GM18909 (cell line): ENCODE results near the gene LBR.

ENCODE experiments used
- ATAC-seq: cut with Tn5 transposase; IDR thresholded peaks from one replicate; pipeline ENCODE4 v1.9.1; 2021; ENCODE audit warnings: mild to moderate bottlenecking; ENCODE audit not compliant: unreplicated experiment, poor library complexity

Gene LBR

DNA sequence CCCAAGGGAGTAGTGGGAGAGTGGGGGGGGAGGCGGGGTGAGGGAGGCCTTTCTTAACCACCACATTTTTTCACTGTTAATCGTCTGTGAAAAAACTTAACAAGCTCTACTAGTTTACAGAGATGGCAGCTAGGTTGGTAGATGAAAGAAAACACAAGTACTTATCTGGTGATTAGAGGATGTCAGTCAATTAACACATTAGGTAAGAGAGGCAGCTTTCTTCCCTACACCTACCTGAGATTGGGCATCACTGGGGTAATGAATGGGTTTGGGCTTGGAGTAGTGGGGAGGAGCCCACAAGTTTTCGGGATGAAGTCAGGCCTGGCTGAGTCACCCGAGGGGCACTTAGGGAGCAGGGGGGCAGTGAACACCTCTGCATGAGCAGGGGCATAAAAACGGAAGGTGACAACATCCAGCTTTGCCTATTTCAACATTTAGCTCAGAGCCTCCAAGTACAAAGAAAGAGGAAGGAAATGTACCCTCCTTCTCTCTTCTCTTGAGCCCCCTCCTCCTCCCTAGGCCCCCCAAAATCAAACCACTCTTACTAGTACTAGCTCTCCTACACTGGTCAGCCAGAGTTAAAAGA lies 2.5 kb downstream of the LBR start:
- no peak for ATAC-seq

DNA sequence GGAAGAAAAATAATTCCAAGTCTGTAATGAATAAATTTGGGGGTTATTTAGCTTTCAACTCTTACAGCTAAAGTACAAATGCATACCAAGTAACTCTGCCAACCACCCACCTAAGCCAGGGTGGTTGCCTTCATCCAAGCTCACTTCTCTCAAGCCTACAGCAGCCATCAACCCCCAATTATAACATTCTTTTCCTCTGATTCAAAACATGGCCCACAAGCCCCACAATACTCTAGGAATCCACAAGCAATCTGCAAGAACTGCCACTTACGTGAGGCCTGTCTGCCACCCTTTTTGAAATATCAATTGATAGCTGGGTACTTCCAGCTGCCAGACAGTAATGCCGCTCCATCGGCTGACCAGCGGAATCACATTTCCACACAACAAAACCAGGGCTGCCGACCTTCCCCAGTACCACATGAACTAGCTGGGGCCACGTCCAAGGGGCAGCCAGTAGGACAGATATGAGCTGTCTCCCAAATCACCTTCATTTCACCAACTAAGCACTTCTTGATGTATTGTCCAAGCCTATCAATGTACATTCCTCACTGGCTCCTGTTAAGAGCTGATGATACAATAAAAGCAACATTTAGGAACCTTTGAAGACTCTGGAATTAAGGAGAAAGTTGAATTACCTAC lies 3.2 kb downstream of the LBR start:
- no peak for ATAC-seq

DNA sequence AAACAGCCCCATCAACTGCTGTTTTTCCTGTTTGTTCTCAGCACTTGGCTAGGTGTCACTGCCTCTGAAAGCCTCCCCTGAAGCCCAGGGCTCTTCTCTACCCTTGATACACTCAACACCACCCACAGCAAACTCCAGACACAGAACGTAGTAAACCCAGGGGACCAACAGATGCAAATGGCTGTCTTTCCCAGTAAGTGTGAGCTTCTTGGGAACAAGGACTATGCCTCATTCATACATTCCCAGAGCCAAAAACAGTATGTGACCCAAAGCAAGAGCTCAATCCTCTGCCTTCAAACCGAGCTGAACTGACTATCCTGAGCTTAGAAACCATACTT lies 4.4 kb downstream of the LBR start:
- ATAC-seq: no peak

DNA sequence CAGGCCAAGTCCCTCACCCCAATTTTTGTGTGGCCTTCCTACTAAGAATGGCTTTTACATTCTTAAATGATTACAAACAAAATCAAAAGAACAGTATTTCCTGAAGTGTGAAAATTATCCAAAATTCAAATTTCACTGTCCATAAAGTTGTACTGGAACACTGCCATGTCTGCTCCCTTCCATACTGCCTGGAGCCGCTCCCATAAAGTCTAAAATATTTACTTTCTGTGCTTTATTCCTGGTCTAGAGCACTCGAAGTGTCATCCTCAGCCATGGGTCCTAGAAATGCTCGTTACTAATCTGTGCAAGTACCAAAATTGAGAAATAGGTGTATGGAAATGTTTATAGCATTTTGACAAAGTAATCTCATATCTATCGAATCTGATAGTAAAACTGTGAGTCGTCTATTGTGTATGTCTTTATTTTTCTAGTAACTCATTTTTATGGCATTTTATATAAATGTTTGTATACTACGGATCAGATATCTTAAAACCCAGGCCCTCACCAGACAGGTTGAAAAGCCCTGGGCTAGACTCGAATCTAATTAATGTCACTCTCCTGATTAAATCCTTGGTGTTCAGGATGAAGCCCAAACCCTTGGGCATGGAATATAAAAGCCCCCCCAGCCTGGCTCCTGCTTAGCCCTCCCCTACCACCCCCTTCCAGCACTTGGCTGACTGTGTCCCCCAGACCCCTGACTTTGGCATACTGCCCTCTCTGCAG lies 4.9 kb downstream of the LBR start:
- no peak for ATAC-seq

DNA sequence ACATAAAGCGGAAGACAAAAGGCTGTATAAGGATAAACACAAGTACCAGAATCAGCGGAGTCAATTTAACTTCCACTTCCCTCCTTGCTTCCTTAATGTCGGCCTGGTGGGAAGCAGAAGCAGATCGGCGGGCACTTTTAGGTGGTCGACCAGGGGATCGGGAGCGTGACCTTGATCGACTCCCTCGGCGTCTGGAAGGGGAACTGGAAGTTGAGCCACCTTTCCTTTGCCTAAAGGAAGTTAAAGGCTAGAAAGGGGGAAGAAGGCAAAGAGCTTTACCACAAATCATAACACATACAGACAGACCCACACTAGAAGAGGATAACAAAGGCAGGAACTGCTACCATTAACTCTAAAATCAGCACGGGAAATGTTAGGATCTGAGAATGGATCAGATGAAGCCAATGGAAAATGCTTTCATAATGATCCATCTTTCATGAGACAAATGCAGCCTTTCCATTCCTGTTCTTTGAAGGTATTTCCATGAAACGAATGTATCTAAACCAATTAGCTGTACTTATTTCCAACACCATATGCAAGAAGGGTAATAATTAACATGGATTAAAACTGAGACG lies 5.7 kb downstream of the LBR start:
- no peak for ATAC-seq

DNA sequence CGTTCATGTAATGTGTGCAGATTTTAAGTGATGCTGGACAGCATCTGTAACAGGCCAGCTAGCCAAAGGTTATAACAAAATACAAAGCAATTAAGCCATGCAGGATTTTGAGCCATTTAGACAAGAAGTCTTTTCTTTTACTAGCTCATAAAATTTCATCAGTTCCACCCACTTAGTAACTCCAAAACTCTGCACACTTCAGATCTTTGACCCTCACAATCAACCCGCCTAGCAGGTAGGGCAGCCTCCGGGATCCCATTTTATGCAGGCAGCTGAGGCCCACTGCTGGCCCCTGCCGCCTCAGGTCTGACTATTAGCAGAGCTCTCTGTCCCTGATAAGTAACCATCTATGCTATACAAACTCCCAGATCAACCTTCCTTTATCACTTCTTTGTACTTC lies 9.2 kb downstream of the LBR start:
- no peak for ATAC-seq

DNA sequence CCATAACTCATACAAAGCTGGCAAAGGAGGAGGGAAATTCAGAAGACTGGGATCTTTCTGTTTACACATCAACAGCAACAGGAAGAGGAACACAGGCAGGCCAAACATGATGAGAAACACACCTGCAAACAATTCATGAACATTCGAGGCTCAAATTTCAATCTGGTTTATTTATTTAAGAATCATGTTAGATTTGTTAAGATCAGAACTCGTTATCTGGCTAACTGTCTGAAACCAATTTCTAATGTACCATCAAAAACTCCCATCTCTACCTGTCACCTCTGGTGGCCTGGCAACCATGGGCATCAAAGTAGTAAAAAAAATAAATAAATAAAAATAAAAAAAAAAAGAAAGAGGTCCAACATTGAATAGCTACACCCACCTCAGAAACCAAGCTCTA lies 9.8 kb downstream of the LBR start:
- ATAC-seq: no peak

DNA sequence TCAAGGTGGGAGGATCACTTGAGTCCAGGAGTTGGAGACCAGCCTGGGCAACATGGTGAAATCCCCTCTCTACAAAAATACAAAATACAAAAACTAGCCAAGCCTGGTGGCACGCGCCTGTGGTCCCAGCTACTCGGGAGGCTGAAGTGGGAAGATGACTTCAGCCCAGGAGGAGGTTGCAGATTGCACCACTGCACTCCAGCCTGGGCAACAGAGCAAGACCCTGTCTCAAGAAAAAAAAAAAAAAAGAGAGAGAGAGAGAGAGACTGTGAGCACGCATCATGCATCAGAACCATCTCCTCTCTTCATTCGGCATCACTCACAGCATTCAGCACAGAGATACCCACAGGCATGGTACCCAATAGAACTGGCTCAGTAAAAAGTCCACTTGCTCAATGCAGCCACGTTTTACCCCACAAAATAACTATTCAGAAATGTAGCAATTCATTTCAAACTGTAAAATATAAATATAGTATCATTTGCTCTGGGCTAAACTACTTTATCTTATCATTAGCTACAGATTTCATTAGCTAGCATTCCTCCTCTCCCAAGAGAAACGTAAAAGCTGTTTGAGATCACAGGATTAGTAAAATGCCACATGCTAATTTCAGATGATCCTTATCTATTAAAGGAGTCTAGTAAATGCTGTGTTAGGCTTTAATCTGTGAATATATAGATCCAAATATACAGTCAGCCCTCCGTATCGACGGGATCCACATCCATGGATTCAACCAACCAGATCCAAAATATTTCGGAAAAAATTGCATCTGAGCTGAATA lies 11.7 kb downstream of the LBR start:
- no peak for ATAC-seq

DNA sequence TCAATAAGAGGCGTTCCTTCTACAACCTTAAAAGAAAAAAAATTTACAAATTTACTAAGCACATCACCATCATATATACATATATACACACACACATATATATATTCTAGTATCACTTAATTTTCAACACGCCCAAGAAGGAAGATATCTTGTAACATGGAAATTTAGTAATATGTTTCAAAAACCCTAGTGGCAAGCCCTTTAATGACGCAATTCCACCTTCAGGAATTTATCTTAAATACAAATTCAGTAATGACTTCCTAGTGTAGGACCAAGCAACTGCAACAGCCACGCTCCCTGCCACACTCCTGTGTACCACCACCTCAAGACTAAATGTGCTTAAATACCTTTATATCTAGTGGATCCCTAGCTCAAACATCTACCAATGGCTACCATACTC lies 12.5 kb downstream of the LBR start:
- no peak for ATAC-seq

DNA sequence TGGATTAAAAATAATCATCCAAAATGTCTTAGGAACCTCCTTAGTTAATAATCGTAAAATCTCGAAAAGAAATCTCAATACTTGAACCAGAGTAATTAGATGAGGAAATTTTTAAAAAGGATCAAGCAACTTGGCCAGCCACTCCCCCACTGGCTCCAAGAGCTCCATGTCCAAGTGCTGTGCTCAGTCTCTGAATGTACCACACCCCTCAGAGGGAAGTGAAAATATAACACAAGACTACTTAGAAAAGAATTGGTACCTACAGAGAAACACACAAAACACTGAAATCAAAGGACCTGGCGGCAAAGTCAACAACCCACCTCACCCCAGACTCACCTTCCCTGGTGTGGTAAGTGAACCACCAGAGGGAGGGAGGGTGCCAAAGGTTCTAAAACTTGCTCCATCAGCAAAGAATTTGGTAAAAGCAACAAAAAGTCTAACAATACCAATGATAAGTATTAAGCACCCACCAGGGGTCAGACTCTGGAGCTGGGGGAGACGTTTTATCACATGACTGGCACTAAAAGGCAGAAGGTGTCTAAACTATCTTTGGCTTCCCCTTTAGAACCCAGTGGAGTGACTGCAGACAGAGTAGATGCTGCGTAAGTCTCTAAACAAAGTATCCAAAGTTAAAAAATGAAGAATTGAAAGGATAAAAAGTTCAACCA lies 14.0 kb downstream of the LBR start:
- no peak for ATAC-seq

DNA sequence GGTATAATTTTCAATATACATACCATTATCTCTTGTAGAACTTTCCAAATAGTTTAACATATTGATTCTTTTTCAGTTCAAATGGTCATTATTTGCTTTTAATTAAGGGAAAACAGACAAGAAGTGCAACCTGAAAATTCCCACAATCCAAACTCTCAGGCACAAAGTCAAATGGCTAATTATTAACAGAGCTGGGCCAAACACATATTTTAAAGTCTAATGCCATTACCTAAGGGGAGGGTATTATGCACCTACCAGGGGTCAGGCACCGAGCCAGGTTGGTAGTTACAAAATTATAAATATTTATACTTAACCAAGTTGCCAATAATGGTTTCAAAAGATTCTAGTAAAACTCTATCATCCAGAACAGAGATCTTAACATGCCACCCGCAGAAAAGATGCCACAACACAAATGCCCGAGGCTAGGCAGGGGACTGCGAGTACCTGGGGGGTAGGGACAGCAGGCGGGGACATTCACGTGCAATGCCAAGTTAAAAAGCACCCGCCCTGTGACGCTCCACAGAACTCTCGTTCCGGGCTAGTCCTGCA lies 15.0 kb downstream of the LBR start:
- no peak for ATAC-seq

DNA sequence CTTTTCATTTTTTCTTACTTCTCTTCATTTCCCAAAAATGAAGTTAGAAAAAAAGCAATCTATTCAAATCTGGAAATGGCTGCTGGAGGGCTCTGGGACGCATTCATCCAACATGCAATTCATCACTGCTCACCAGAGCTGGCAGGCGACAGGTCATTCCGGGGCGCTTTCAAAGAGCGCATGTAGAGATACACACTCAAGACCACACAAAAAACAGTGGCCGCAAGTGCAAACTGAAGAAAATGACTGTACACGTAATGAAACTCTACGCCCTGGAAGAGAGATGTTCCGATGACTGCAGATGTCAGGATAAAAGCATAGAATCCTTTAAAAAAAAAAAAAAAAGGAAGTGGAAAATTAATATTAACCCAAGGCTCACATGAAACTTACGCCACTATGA lies 15.5 kb downstream of the LBR start:
- ATAC-seq: no peak

DNA sequence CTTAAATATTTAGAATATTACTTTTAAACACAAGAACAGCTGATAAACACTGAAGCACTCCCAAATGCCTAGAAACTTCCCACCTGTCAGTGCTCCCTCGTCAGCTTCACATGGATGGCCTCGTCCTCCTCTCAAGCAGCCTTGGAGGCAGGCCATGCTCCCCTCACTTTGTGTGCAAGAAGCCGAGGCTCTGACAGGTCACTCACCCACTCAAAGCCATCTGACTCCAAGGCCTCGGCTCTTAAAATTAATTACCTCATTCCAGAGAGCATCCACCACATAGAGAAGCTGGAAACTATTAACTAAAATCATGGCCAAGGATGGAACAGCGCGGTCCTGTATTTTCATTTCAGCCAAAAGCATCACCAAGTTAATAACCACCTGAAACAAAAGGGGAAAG lies 17.8 kb downstream of the LBR start:
- no peak for ATAC-seq

DNA sequence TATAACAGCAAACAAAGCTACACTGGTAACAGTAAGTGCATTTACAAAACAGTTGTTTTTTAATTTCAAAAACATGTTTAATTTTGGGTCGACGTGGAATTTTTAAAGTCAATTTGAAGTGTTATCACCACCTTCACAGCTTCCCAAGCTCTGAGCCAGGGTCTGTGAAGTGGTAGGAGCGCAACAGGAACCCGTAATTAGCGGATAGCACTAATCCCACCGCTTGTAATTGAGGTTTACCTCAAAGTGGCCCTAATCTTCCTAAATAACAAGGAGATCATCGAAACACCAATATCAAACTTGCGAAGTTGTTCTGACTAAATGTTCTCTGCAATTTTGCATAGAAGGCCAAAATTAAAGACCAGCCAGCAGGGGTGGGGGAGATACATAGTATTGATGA lies 18.8 kb downstream of the LBR start:
- ATAC-seq: no peak

DNA sequence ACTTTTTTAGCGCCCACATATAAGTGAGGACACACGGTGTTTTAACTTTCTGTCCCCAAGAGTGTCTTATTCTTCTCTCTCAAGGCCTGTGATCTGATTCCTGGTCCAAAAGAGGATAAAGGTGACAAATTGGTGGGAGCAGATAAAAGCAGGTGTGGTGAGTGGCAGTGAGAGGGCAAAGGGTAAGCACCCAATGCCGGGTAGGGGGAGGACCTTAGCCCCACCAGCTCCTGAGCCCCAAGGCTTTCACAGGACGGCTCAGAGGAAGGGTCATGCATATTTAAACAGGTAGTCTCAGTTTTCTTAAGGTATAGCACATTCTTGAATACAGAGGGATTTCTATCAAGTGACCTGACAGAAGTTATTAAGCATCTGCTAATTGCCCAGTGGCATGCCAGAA lies 19.6 kb downstream of the LBR start:
- ATAC-seq: no peak

DNA sequence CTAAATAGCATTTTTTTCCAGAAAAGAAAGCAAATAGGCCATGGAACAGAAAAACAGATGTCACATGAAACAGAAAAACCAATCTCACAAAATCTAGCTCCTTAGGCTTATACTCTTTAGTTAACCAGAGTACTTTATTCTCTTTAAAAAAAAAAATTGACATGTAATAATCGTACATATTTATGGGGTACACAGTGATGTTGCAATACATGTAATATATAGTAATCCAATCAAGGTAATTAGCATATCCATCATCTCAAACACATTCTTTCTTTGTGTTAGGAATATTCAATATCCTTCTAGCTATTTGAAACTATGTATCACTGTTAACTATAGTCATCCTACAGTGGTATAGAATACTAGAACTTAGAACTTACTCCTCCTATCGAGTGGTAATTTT lies 20.1 kb downstream of the LBR start:
- no peak for ATAC-seq

DNA sequence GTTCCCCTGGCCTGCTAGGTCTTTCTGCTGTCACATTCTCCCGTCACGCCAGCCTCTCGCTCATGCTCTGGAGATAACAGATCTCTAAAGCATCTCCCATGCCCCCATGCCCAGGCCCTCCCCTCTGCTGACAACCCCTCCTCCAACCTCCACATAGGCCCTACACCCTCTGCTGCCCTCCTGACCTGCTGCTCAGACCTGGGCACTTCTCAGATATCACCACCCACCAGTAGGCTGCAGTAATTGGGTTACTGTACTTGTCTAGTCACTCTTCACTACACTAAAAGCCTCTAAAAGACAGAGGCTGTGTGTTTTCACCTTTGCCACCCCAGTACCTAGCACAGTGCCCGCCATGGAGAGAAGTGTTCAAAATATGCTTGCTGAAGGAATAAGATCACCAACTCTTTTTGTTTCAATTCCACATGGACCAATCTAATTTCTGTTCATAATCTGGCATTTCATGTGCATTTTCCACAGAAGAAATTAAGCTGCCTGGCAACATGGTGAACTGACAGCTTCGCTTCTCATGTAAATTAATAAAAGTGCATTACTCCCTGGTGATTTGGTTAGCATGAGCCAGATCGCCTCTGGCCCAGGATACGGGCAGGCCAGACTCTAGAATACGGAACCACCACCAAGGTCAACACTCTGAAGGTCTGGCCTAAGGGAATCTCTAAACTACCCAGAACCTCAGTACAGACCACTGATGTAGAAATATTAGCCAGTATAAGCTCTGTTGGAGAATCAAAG lies 20.7 kb downstream of the LBR start:
- ATAC-seq: no peak

DNA sequence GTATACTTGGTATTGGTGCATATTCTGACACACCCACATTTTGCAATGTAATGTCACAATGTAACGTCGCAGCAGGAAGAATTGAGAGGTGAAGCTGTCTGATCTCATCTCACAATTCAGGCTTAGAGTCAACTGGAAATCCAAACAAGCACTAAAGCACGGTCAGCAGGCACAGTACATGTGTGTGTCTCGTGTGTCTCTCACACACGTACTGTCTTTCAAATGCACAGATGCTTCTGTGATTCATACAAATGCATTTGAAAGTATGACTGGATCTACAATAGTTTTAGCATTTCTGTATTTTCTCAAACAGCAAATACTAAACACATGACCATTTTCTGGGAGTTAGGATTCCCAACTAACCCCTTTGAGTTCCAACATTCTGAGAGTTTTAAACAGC lies 26.9 kb downstream of the LBR start:
- no peak for ATAC-seq

DNA sequence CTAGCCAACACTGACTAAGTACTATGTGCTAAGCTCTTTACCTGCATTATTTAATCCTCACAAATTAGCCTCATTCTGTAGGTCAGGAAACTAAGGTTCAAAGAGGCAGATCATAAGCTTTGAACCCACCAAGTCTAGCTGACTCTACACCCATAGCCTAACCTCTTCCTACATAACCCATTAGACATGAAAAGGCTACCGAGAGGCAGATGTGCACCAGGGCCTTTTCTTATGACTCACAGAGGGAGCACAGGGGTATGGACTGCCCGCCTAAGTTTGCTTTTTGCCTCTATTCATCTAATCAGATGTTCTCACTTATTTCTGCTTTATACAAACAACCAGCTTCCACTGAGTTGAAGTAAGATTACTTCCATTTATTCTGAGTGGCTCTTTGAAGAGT lies 31.5 kb downstream of the LBR start:
- ATAC-seq: no peak

DNA sequence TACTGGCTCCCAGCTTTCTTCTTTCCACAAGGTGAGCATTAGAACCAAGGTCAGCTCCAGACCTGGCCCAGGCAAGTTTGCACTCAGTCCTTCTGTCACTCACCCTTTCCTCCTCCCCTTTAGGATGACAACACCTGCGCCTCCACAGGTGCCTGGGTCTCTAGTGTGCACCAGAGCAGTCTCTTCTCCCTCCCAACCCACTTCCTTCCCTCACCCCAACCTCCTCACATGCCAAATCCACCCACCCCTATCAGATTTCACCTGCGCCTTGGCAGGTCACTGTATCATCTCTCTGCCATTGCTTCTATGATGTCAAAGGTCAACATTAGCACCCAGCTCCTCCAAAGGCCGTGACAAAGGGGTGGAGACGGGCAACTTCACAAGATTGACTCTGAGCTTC lies 38.0 kb downstream of the LBR start:
- ATAC-seq: no peak
